DND-41 (cell line): ENCODE results near the gene MACF1.

ENCODE experiments used
- ATAC-seq: fragments of 200-7000 bp; cut with Tn5 transposase; 3 replicates; pipeline ENCODE4 v1.9.1; 2021; ENCODE audit warnings: low read depth; ENCODE audit not compliant: insufficient read depth
- DNase-seq: peaks from one replicate; pipeline ENCODE4 v3.0.0-alpha.2; 2020
- H2AFZ ChIP-seq: 2 replicates; pipeline ENCODE4 v1.6.0; 2012; ENCODE audit warnings: low read depth, low read length
- H3K27ac ChIP-seq: 2 replicates; pipeline ENCODE4 v1.5.1; 2012; ENCODE audit warnings: low read length, inconsistent platforms
- H3K27me3 ChIP-seq: fragments of 200-600 bp; sonication (generic); 2 replicates; pipeline ENCODE4 v1.6.0; 2012; ENCODE audit warnings: low read length, mild to moderate bottlenecking, inconsistent platforms; ENCODE audit not compliant: insufficient read depth, poor library complexity
- H3K36me3 ChIP-seq: 2 replicates; pipeline ENCODE4 v1.5.1; 2012; ENCODE audit warnings: low read length, inconsistent platforms; ENCODE audit not compliant: insufficient read depth
- H3K4me1 ChIP-seq: 2 replicates; pipeline ENCODE4 v1.5.1; 2012; ENCODE audit warnings: mild to moderate bottlenecking, low read length; ENCODE audit not compliant: insufficient read depth
- H3K4me2 ChIP-seq: 2 replicates; pipeline ENCODE4 v1.6.0; 2012; ENCODE audit warnings: mild to moderate bottlenecking, moderate library complexity, low read length, inconsistent platforms; ENCODE audit not compliant: insufficient read depth
- H3K4me3 ChIP-seq, 2 experiments: fragments of 200-600 bp in 1 of 2; shearing (Covaris generic) in 1 of 2; 2 replicates each; pipeline ENCODE4 v1.5.1; 2012 to 2016; ENCODE audit warnings: inconsistent platforms in 2 of 2, low read length in 2 of 2, mild to moderate bottlenecking in 2 of 2, low read depth in 1 of 2, moderate library complexity in 1 of 2
- H3K79me2 ChIP-seq: 2 replicates; pipeline ENCODE4 v1.6.0; 2012; ENCODE audit warnings: low read length, inconsistent platforms; ENCODE audit not compliant: insufficient read depth
- H3K9ac ChIP-seq: 2 replicates; pipeline ENCODE4 v1.6.0; 2012; ENCODE audit warnings: low read depth, mild to moderate bottlenecking, inconsistent platforms, low read length, moderate library complexity
- H3K9me3 ChIP-seq: 2 replicates; pipeline ENCODE4 v1.5.1; 2012; ENCODE audit warnings: low read length, moderate library complexity, mild to moderate bottlenecking, inconsistent platforms; ENCODE audit not compliant: insufficient read depth, severe bottlenecking
- H4K20me1 ChIP-seq: 2 replicates; pipeline ENCODE4 v1.6.0; 2012; ENCODE audit warnings: low read length; ENCODE audit not compliant: insufficient read depth
- EZH2 ChIP-seq: IDR thresholded peaks from 3 replicates; pipeline ENCODE4 v1.6.1; 2012; ENCODE audit warnings: borderline replicate concordance, low read depth, mild to moderate bottlenecking, moderate library complexity, low read length, inconsistent platforms; ENCODE audit not compliant: severe bottlenecking
- TF ChIP-seq, protein P1 (sequence below): IDR thresholded peaks from 2 replicates; pipeline ENCODE4 v1.5.1; 2012; ENCODE audit warnings: borderline replicate concordance, low read length, moderate library complexity, mild to moderate bottlenecking; ENCODE audit not compliant: poor library complexity, severe bottlenecking; ENCODE audit errors: extremely low read depth

Gene MACF1

GRCh38 chr1:39194398-39195051 is 10.0 kb upstream of the MACF1 start:
- Histone ChIP-seq H2AFZ (no peak overlapping the region; the same call in 1 of the 2 replicates), H3K4me1 (peaks cover 76% of the 10 kb centered on the region), H4K20me1 (no peaks in the 10 kb centered on the region), H3K27ac (peak overlapping the region; percentile 95), H3K9me3 (no peaks in the 10 kb centered on the region), H3K4me2 (0 out of 2 replicates have a peak overlapping the region, but pooled peaks have one; percentile 48), H3K9ac (peak overlapping the region; percentile 61), H3K4me3 (no peak overlapping the region), H3K79me2 (peaks cover 34% of the 10 kb centered on the region), H3K27me3 (no peaks in the 10 kb centered on the region), H3K36me3 (no peaks in the 10 kb centered on the region)
- TF ChIP-seq, protein P1, sequence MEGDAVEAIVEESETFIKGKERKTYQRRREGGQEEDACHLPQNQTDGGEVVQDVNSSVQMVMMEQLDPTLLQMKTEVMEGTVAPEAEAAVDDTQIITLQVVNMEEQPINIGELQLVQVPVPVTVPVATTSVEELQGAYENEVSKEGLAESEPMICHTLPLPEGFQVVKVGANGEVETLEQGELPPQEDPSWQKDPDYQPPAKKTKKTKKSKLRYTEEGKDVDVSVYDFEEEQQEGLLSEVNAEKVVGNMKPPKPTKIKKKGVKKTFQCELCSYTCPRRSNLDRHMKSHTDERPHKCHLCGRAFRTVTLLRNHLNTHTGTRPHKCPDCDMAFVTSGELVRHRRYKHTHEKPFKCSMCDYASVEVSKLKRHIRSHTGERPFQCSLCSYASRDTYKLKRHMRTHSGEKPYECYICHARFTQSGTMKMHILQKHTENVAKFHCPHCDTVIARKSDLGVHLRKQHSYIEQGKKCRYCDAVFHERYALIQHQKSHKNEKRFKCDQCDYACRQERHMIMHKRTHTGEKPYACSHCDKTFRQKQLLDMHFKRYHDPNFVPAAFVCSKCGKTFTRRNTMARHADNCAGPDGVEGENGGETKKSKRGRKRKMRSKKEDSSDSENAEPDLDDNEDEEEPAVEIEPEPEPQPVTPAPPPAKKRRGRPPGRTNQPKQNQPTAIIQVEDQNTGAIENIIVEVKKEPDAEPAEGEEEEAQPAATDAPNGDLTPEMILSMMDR: no peak
- no peak for TF ChIP-seq EZH2
- DNase-seq (no peak), ATAC-seq (no peak)

- Histone ChIP-seq H3K9me3 (no peaks in the 10 kb centered on the region), H3K9ac (peak overlapping the region; percentile 61), H4K20me1 (no peaks in the 10 kb centered on the region), H3K4me3 (peak overlapping the region in 1 of 2 experiments; percentile 2; a peak in 2 of 4 replicates), H2AFZ (no peak overlapping the region; the same call in 1 of the 2 replicates), H3K27ac (peak overlapping the region; percentile 95), H3K4me1 (peaks cover 70% of the 10 kb centered on the region), H3K27me3 (no peaks in the 10 kb centered on the region), H3K36me3 (no peaks in the 10 kb centered on the region), H3K79me2 (peaks cover 36% of the 10 kb centered on the region), H3K4me2 (peak overlapping the region; percentile 48)
- no peak for TF ChIP-seq EZH2
- TF ChIP-seq, protein P1: no peak
- ATAC-seq (no peak), DNase-seq (no peak)
Observed at GRCh38 chr1:39195166-39196111, 9.1 kb upstream of the MACF1 start.

GRCh38 chr1:39196244-39197215 is 8.0 kb upstream of the MACF1 start:
- no peaks in the 10 kb centered on the region for H3K36me3 ChIP-seq
- H3K27ac ChIP-seq: peak overlapping the region; percentile 95
- H2AFZ ChIP-seq: no peak overlapping the region
- peak overlapping the region in 1 of 2 experiments; percentile 10; a peak in 2 of 4 replicates for H3K4me3 ChIP-seq
- H3K79me2 ChIP-seq: peaks cover 36% of the 10 kb centered on the region
- no peaks in the 10 kb centered on the region for H4K20me1 ChIP-seq
- H3K27me3 ChIP-seq: no peaks in the 10 kb centered on the region
- ATAC-seq: peak; percentile 85
- peak overlapping the region; percentile 61 for H3K9ac ChIP-seq
- TF ChIP-seq, protein P1: no peak
- TF ChIP-seq EZH2: no peak
- DNase-seq: peak; percentile 84
- H3K9me3 ChIP-seq: no peaks in the 10 kb centered on the region
- peaks cover 66% of the 10 kb centered on the region for H3K4me1 ChIP-seq
- H3K4me2 ChIP-seq: peak overlapping the region; percentile 57
